Bronchial epithelial cell (primary cell): Measurements from ENCODE around the gene PAX2. TPM values are rescaled to one million over a fixed set of nuclear protein-coding genes. Genes with fewer than 3 reads are reported as not detected.

Experiments
- DNase-seq: peaks from one replicate; pipeline ENCODE4 v3.0.0-alpha.2; 2010; ENCODE audit warnings: low read depth
- FAIRE-seq: peaks from 2 replicates; lab custom pipeline; 2011; peaks lifted over from hg19 to GRCh38; lab: Jason Lieb, UNC
- H3K27me3 ChIP-seq: 2 replicates; pipeline ENCODE4 v1.5.1; 2011; ENCODE audit warnings: low read length; ENCODE audit not compliant: control insufficient read depth, insufficient read depth
- H3K36me3 ChIP-seq: 2 replicates; pipeline ENCODE4 v1.5.1; 2011; ENCODE audit warnings: low read length; ENCODE audit not compliant: control insufficient read depth, insufficient read depth
- H3K4me3 ChIP-seq: 2 replicates; pipeline ENCODE4 v1.5.1; 2011; ENCODE audit warnings: mild to moderate bottlenecking, low read depth, low read length, control low read depth
- CTCF ChIP-seq: IDR thresholded peaks from 2 replicates; pipeline ENCODE4 v1.5.1; 2011; ENCODE audit warnings: mild to moderate bottlenecking, moderate library complexity, low read length, control low read depth, inconsistent platforms; ENCODE audit not compliant: insufficient read depth, severe bottlenecking
- total RNA-seq: library from RNA; depleted of rRNA; stranded (reverse); fragments of >200 nt; gene quantifications from 2 replicates; pipeline ENCODE4 v1.2.1, GENCODE V29; 2014

Gene PAX2
- total RNA-seq, 1 donor from 2014 or later, result not detected

GRCh38 chr10:100759331-100759730, 13.9 kb downstream of the PAX2 start:
- Histone ChIP-seq H3K36me3 (no peaks in the 10 kb centered on the region), H3K27me3 (peaks cover 38% of the 10 kb centered on the region), H3K4me3 (no peak overlapping the region)
- FAIRE-seq (no peak), DNase-seq (no peak)
- TF ChIP-seq CTCF, result no peak

GRCh38 chr10:100760726-100761125, 15.3 kb downstream of the PAX2 start:
- FAIRE-seq, result no peak
- no peak for TF ChIP-seq CTCF
- no peaks in the 10 kb centered on the region for H3K36me3 ChIP-seq
- no peak for DNase-seq
- H3K27me3 ChIP-seq, result peaks cover 28% of the 10 kb centered on the region
- H3K4me3 ChIP-seq, result no peak overlapping the region

GRCh38 chr10:100761191-100761590, 15.8 kb downstream of the PAX2 start:
- H3K27me3 ChIP-seq, result peaks cover 28% of the 10 kb centered on the region
- H3K4me3 ChIP-seq, result no peak overlapping the region
- no peaks in the 10 kb centered on the region for H3K36me3 ChIP-seq
- FAIRE-seq (no peak), DNase-seq (no peak)
- no peak for TF ChIP-seq CTCF

GRCh38 chr10:100763043-100763747, 17.8 kb downstream of the PAX2 start:
- no peak for FAIRE-seq
- TF ChIP-seq CTCF, result no peak
- Histone ChIP-seq H3K4me3 (no peak overlapping the region), H3K27me3 (peaks cover 22% of the 10 kb centered on the region), H3K36me3 (no peaks in the 10 kb centered on the region)
- no peak for DNase-seq

GRCh38 chr10:100766693-100767421, 21.5 kb downstream of the PAX2 start:
- no peak for DNase-seq
- Histone ChIP-seq H3K36me3 (no peaks in the 10 kb centered on the region), H3K4me3 (no peak overlapping the region), H3K27me3 (peaks cover 7% of the 10 kb centered on the region)
- no peak for TF ChIP-seq CTCF
- FAIRE-seq, result peak; percentile 76

- Histone ChIP-seq H3K36me3 (no peaks in the 10 kb centered on the region), H3K4me3 (no peak overlapping the region), H3K27me3 (peaks cover 5% of the 10 kb centered on the region)
- TF ChIP-seq CTCF, result no peak
- FAIRE-seq (no peak), DNase-seq (no peak)
These were observed 22.0 kb downstream of the PAX2 start for GRCh38 chr10:100767422-100767775.
